HEK293 (cell line): ENCODE results near the gene DIS3L2.

Experiments
- CTCF ChIA-PET: fragments of 350-600 bp; formaldehyde crosslinking; extraction: SDS; loops from one replicate; lab custom pipeline; 2021; ENCODE audit warnings: antibody characterized with exemption; lab: Yijun Ruan, JAX
- POLR2A ChIA-PET: fragments of 300-600 bp; formaldehyde crosslinking; extraction: SDS; loops from one replicate; lab custom pipeline; 2020; ENCODE audit warnings: antibody characterized with exemption, inconsistent platforms; lab: Yijun Ruan, JAX
- H3K27ac ChIP-seq: fragments of 200-500 bp; sonication (Bioruptor generic); 2 replicates; pipeline ENCODE4 v1.5.1; 2014; ENCODE audit warnings: low read depth, low read length, control low read depth, inconsistent platforms; ENCODE audit errors: extremely low read depth
- H3K36me3 ChIP-seq, 2 experiments: fragments of 200-500 bp in 1 of 2; sonication (Bioruptor generic) in 1 of 2; 1 replicate in 1 of 2; 2 replicates in 1 of 2; pipeline ENCODE4 v1.5.1; 2014 to 2017; ENCODE audit warnings: inconsistent platforms in 2 of 2, low read length in 2 of 2; ENCODE audit not compliant: control insufficient read depth in 2 of 2, insufficient read depth in 1 of 2
- H3K4me1 ChIP-seq: fragments of 200-500 bp; sonication (Bioruptor generic); 2 replicates; pipeline ENCODE4 v1.5.1; 2014; ENCODE audit warnings: mild to moderate bottlenecking, low read length, inconsistent platforms; ENCODE audit not compliant: control insufficient read depth, insufficient read depth
- H3K4me3 ChIP-seq: 2 replicates; pipeline ENCODE4 v1.5.1; 2011; ENCODE audit warnings: low read depth, mild to moderate bottlenecking, control low read depth, low read length, moderate library complexity
- H3K9me3 ChIP-seq: fragments of 200-500 bp; sonication (Bioruptor generic); 2 replicates; pipeline ENCODE4 v1.5.1; 2014; ENCODE audit warnings: low read depth, low read length, inconsistent platforms; ENCODE audit not compliant: control insufficient read depth, insufficient read depth
- ATF2 ChIP-seq: fragments of 450-650 bp; formaldehyde crosslinking; IDR thresholded peaks from 2 replicates; pipeline ENCODE4 v1.5.1; 2016; ENCODE audit warnings: missing biosample characterization, missing genetic modification characterization, low read depth
- GLI2 ChIP-seq: fragments of 450-650 bp; formaldehyde crosslinking; IDR thresholded peaks from 2 replicates; pipeline ENCODE4; 2017; ENCODE audit warnings: missing biosample characterization, missing genetic modification characterization, low read depth, borderline replicate concordance
- HOXA7 ChIP-seq: sonication (generic); formaldehyde crosslinking; IDR thresholded peaks from 2 replicates; pipeline ENCODE4 v1.8.1; 2022; ENCODE audit warnings: missing genetic modification reagents, borderline replicate concordance
- HOXD13 ChIP-seq: sonication (generic); formaldehyde crosslinking; IDR thresholded peaks from 2 replicates; pipeline ENCODE4 v1.8.0; 2022; ENCODE audit warnings: missing genetic modification reagents, borderline replicate concordance
- KLF17 ChIP-seq: fragments of 450-650 bp; formaldehyde crosslinking; IDR thresholded peaks from 2 replicates; pipeline ENCODE4 v1.5.1; 2016; ENCODE audit warnings: missing biosample characterization, missing genetic modification characterization
- SALL2 ChIP-seq: fragments of 450-650 bp; formaldehyde crosslinking; IDR thresholded peaks from 2 replicates; pipeline ENCODE4 v1.5.0; 2017; ENCODE audit warnings: missing biosample characterization, mild to moderate bottlenecking, missing genetic modification characterization, borderline replicate concordance
- SCRT1 ChIP-seq: fragments of 450-650 bp; formaldehyde crosslinking; IDR thresholded peaks from 2 replicates; pipeline ENCODE4 v1.5.1; 2016; ENCODE audit warnings: missing biosample characterization, missing genetic modification characterization, borderline replicate concordance
- WT1 ChIP-seq: fragments of 450-650 bp; formaldehyde crosslinking; IDR thresholded peaks from 2 replicates; pipeline ENCODE4 v1.5.1; 2016; ENCODE audit warnings: missing biosample characterization, missing genetic modification characterization
- ZBTB7A ChIP-seq: fragments of 450-650 bp; formaldehyde crosslinking; IDR thresholded peaks from 2 replicates; pipeline ENCODE4 v1.5.1; 2016; ENCODE audit warnings: low read depth, missing biosample characterization, missing genetic modification characterization
- ZNF132 ChIP-seq: fragments of 450-650 bp; formaldehyde crosslinking; IDR thresholded peaks from 2 replicates; pipeline ENCODE4 v1.5.1; 2017; ENCODE audit warnings: missing biosample characterization, missing genetic modification characterization, borderline replicate concordance
- ZNF138 ChIP-seq: fragments of 450-650 bp; formaldehyde crosslinking; IDR thresholded peaks from 2 replicates; pipeline ENCODE4 v1.5.1; 2016; ENCODE audit warnings: missing biosample characterization, missing genetic modification characterization, borderline replicate concordance
- ZNF174 ChIP-seq: fragments of 450-650 bp; formaldehyde crosslinking; IDR thresholded peaks from 2 replicates; pipeline ENCODE4 v1.5.0; 2017; ENCODE audit warnings: missing biosample characterization, mild to moderate bottlenecking, missing genetic modification characterization
- ZNF239 ChIP-seq: fragments of 450-650 bp; formaldehyde crosslinking; IDR thresholded peaks from 2 replicates; pipeline ENCODE4 v1.5.1; 2016; ENCODE audit warnings: missing biosample characterization, missing genetic modification characterization
- ZNF366 ChIP-seq: fragments of 450-650 bp; formaldehyde crosslinking; conservative IDR thresholded peaks from 2 replicates; pipeline ENCODE4 v1.5.1; 2016; ENCODE audit warnings: missing biosample characterization, missing genetic modification characterization
- ZNF518A ChIP-seq: fragments of 450-650 bp; formaldehyde crosslinking; conservative IDR thresholded peaks from 2 replicates; pipeline ENCODE4 v1.5.1; 2016; ENCODE audit warnings: low read depth, missing biosample characterization, missing genetic modification characterization
- ZNF585B ChIP-seq: fragments of 450-650 bp; formaldehyde crosslinking; IDR thresholded peaks from 2 replicates; pipeline ENCODE4 v1.5.1; 2016; ENCODE audit warnings: missing biosample characterization, missing genetic modification characterization
- ZNF610 ChIP-seq: fragments of 450-650 bp; formaldehyde crosslinking; IDR thresholded peaks from 2 replicates; pipeline ENCODE4 v1.5.1; 2016; ENCODE audit warnings: missing biosample characterization, missing genetic modification characterization, borderline replicate concordance
- ZNF629 ChIP-seq: fragments of 450-650 bp; formaldehyde crosslinking; IDR thresholded peaks from 2 replicates; pipeline ENCODE4 v1.5.1; 2017; ENCODE audit warnings: missing biosample characterization, missing genetic modification characterization
- ZNF658 ChIP-seq: fragments of 450-650 bp; formaldehyde crosslinking; IDR thresholded peaks from 2 replicates; pipeline ENCODE4; 2016; ENCODE audit warnings: missing biosample characterization, missing genetic modification characterization
- ZNF664 ChIP-seq: fragments of 450-650 bp; formaldehyde crosslinking; IDR thresholded peaks from 2 replicates; pipeline ENCODE4 v1.5.1; 2016; ENCODE audit warnings: missing biosample characterization, missing genetic modification characterization
- ZNF692 ChIP-seq: fragments of 450-650 bp; formaldehyde crosslinking; IDR thresholded peaks from 2 replicates; pipeline ENCODE4 v1.5.1; 2016; ENCODE audit warnings: missing biosample characterization, missing genetic modification characterization
- ZNF76 ChIP-seq: fragments of 450-650 bp; formaldehyde crosslinking; IDR thresholded peaks from 2 replicates; pipeline ENCODE4; 2016; ENCODE audit warnings: low read depth, missing biosample characterization, missing genetic modification characterization, borderline replicate concordance
- ZNF785 ChIP-seq: fragments of 450-650 bp; formaldehyde crosslinking; IDR thresholded peaks from 2 replicates; pipeline ENCODE4 v1.5.1; 2016; ENCODE audit warnings: missing biosample characterization, missing genetic modification characterization
- ZNF791 ChIP-seq: fragments of 450-650 bp; formaldehyde crosslinking; IDR thresholded peaks from 2 replicates; pipeline ENCODE4 v1.5.1; 2016; ENCODE audit warnings: missing biosample characterization, missing genetic modification characterization
- TF ChIP-seq, protein P1 (sequence below): fragments of 450-650 bp; formaldehyde crosslinking; IDR thresholded peaks from 2 replicates; pipeline ENCODE4 v1.5.1; 2016; ENCODE audit warnings: missing biosample characterization, missing genetic modification characterization
- TF ChIP-seq, protein P2 (sequence below): fragments of 450-650 bp; formaldehyde crosslinking; IDR thresholded peaks from 2 replicates; pipeline ENCODE4 v1.5.1; 2016; ENCODE audit warnings: missing biosample characterization, missing genetic modification characterization

The DIS3L2 gene

GRCh38 chr2:232196802-232197201 lies 235.3 kb downstream of the DIS3L2 start:
- POLR2A ChIA-PET = no interaction called here

DNA sequence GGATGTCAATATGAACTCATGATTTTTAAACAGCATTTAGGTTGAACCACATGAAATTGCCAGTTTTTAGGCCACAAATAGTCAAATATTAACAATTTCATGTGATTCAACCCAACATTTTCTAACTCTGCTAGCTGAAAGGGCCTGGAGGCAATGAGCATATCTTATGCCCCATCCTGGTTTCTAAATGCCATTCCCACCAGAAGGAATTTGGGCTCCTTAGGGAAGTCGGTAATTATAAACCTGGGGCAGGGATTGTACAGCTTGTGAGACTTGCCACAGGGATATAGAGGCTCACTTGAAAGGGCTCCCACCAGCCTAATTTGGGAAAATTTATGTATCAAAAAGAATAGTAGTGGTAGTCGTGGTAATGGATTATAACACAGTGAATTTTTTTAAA lies 238.7 kb downstream of the DIS3L2 start:
- Histone ChIP-seq H3K4me1 (no peaks in the 10 kb centered on the region), H3K4me3 (no peak overlapping the region), H3K27ac (no peak overlapping the region), H3K36me3 (no peaks in the 10 kb centered on the region), H3K9me3 (no peaks in the 10 kb centered on the region)
- TF ChIP-seq, protein P1, sequence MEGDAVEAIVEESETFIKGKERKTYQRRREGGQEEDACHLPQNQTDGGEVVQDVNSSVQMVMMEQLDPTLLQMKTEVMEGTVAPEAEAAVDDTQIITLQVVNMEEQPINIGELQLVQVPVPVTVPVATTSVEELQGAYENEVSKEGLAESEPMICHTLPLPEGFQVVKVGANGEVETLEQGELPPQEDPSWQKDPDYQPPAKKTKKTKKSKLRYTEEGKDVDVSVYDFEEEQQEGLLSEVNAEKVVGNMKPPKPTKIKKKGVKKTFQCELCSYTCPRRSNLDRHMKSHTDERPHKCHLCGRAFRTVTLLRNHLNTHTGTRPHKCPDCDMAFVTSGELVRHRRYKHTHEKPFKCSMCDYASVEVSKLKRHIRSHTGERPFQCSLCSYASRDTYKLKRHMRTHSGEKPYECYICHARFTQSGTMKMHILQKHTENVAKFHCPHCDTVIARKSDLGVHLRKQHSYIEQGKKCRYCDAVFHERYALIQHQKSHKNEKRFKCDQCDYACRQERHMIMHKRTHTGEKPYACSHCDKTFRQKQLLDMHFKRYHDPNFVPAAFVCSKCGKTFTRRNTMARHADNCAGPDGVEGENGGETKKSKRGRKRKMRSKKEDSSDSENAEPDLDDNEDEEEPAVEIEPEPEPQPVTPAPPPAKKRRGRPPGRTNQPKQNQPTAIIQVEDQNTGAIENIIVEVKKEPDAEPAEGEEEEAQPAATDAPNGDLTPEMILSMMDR (tag by site-specific recombination) = no peak
- TF ChIP-seq ZNF518A (tag by site-specific recombination) (no peak), WT1 (no peak), ZNF610 (tag by site-specific recombination) (no peak), ZNF585B (no peak), ZNF791 (tag by site-specific recombination) (no peak), HOXD13 (CRISPR knock-in tag) (no peak), ZNF239 (tag by site-specific recombination) (no peak), ZNF692 (tag by site-specific recombination) (no peak)
- ChIA-PET CTCF (interaction anchor here (1.1 kb wide), 1 partner anchor 275 kb away, joined by 3 read pairs; no protein-coding TSS in a partner anchor), POLR2A (no interaction called here)

More at GRCh38 chr2:232196802-232197201, 235.3 kb downstream of the DIS3L2 start:
- Histone ChIP-seq H3K36me3 (no peaks in the 10 kb centered on the region), H3K27ac (no peak overlapping the region), H3K4me3 (no peak overlapping the region), H3K4me1 (no peaks in the 10 kb centered on the region), H3K9me3 (no peaks in the 10 kb centered on the region)
- TF ChIP-seq ZNF132 (tag by site-specific recombination) (no peak), SCRT1 (no peak), ZBTB7A (tag by site-specific recombination) (no peak), ZNF629 (tag by site-specific recombination) (no peak), ZNF664 (tag by site-specific recombination) (no peak), GLI2 (no peak), ZNF174 (no peak), HOXA7 (CRISPR knock-in tag) (no peak), ZNF76 (tag by site-specific recombination) (no peak), KLF17 (no peak), SALL2 (tag by site-specific recombination) (no peak), ZNF138 (tag by site-specific recombination) (no peak), ZNF366 (no peak), ZNF658 (tag by site-specific recombination) (no peak), ATF2 (tag by site-specific recombination) (no peak), ZNF785 (tag by site-specific recombination) (no peak)
- TF ChIP-seq, protein P2, sequence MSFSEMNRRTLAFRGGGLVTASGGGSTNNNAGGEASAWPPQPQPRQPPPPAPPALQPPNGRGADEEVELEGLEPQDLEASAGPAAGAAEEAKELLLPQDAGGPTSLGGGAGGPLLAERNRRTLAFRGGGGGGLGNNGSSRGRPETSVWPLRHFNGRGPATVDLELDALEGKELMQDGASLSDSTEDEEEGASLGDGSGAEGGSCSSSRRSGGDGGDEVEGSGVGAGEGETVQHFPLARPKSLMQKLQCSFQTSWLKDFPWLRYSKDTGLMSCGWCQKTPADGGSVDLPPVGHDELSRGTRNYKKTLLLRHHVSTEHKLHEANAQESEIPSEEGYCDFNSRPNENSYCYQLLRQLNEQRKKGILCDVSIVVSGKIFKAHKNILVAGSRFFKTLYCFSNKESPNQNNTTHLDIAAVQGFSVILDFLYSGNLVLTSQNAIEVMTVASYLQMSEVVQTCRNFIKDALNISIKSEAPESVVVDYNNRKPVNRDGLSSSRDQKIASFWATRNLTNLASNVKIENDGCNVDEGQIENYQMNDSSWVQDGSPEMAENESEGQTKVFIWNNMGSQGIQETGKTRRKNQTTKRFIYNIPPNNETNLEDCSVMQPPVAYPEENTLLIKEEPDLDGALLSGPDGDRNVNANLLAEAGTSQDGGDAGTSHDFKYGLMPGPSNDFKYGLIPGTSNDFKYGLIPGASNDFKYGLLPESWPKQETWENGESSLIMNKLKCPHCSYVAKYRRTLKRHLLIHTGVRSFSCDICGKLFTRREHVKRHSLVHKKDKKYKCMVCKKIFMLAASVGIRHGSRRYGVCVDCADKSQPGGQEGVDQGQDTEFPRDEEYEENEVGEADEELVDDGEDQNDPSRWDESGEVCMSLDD (tag by site-specific recombination) = no peak
- CTCF ChIA-PET = no interaction called here
